Tibial artery (tissue), 4 donors: ENCODE data around the gene IKZF4.
"Not testable (repeated sequence)": the region's sequence is repeated elsewhere in the genome, so short reads cannot be mapped to it uniquely, and the experiment has no call there.

Experiments
- DNase-seq, 2 donors: peaks; one replicate each; pipeline ENCODE4 v3.0.0-alpha.2; 2019
- H3K27ac ChIP-seq, 2 donors: fragments of 200-600 bp; sonication (generic) in 1 of 2; 1 replicate in 1 of 2; 2 replicates in 1 of 2; pipeline ENCODE4 v1.5.1; 2018 to 2019; ENCODE audit warnings: mild to moderate bottlenecking in 1 of 2
- H3K27me3 ChIP-seq, 2 donors: fragments of 200-600 bp; sonication (generic) in 1 of 2; one replicate each; pipeline versions ENCODE4 v1.5.1 to v1.6.0; 2016 to 2019
- H3K36me3 ChIP-seq, 3 donors: fragments of 200-600 bp; sonication (generic) in 2 of 3; one replicate each; pipeline ENCODE4 v1.5.1; 2016 to 2019; ENCODE audit warnings: mild to moderate bottlenecking in 2 of 3
- H3K4me1 ChIP-seq, 4 donors: fragments of 200-600 bp; sonication (generic) in 2 of 4; 1 replicate in 3 of 4; 2 replicates in 1 of 4; pipeline ENCODE4 v1.5.1; 2016 to 2019
- H3K4me3 ChIP-seq, 2 donors: fragments of 200-600 bp; sonication (generic) in 1 of 2; 1 replicate in 1 of 2; 2 replicates in 1 of 2; pipeline ENCODE4 v1.5.1; 2018 to 2019; ENCODE audit warnings: mild to moderate bottlenecking in 2 of 2
- H3K9me3 ChIP-seq, 3 donors: fragments of 200-600 bp; sonication (generic) in 1 of 3; one replicate each; pipeline ENCODE4 v1.5.1; 2016 to 2019
- intact Hi-C: fragments of 100-400 bp; cut with DNase I; formaldehyde crosslinking; loops from one replicate; pipeline ENCODE4 v1.15.0; 2023; ENCODE audit warnings: low total_unique reads
- TF ChIP-seq, protein P1 (sequence below), 2 experiments: fragments of 200-600 bp in 1 of 2; fragments of 450-650 bp in 1 of 2; IDR thresholded peaks; one replicate each; pipeline ENCODE4 v1.5.1; 2017 to 2019; ENCODE audit warnings: antibody characterized with exemption in 2 of 2, mild to moderate bottlenecking in 1 of 2, moderate library complexity in 1 of 2

The IKZF4 gene

DNA sequence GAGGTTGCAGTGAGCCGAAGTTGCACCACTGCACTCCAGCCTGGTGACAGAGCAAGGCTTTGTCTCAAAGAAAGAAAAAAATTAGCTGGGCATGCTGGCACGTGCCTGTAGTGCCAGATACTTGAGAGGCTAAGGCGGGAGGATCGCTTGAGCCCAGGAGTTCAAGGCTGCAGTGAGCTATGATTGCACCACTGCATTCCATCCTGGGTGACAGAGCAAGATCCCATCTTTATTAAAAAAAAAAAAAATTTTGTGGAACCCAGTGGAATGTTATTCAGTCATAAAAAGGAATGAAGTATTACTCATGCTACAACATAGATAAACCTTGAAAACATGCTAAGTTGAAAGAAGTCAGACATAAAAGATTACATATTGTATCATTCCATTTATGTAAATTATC, 50.8 kb downstream of the IKZF4 start:
- Histone ChIP-seq H3K9me3 (no peaks in the 10 kb centered on the region), H3K4me1 (no peaks in the 10 kb centered on the region), H3K27me3 (no peaks in the 10 kb centered on the region), H3K36me3 (no peaks in the 10 kb centered on the region), H3K27ac (no peak overlapping the region), H3K4me3 (no peak overlapping the region)
- no peak for DNase-seq
- TF ChIP-seq, protein P1, sequence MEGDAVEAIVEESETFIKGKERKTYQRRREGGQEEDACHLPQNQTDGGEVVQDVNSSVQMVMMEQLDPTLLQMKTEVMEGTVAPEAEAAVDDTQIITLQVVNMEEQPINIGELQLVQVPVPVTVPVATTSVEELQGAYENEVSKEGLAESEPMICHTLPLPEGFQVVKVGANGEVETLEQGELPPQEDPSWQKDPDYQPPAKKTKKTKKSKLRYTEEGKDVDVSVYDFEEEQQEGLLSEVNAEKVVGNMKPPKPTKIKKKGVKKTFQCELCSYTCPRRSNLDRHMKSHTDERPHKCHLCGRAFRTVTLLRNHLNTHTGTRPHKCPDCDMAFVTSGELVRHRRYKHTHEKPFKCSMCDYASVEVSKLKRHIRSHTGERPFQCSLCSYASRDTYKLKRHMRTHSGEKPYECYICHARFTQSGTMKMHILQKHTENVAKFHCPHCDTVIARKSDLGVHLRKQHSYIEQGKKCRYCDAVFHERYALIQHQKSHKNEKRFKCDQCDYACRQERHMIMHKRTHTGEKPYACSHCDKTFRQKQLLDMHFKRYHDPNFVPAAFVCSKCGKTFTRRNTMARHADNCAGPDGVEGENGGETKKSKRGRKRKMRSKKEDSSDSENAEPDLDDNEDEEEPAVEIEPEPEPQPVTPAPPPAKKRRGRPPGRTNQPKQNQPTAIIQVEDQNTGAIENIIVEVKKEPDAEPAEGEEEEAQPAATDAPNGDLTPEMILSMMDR (IDR thresholded peaks at IDR 0.05): no peak
- intact Hi-C loops: no loop called here

DNA sequence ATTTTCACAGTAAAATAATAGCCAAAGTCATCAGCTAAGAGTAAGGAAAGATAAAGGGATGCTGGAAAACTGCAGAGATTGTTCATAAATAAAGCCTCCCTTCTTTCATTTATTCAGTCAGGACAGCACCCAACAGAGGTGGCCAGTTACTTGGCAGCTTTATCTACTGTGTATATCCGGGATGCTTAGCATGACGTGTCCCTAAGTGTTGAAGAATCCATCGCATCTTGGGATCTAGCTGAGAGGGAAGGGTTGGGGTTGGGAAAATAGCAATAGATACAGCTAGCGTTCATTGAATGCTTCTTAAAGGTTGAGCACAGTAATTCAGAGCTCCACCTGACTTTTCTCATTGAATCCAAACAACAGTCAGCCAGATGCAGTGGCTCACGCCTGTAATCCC, 53.6 kb downstream of the IKZF4 start:
- Histone ChIP-seq H3K4me3 (no peak overlapping the region), H3K36me3 (no peaks in the 10 kb centered on the region), H3K4me1 (peaks cover 0 to 9% (median 2%) of the 10 kb centered on the region in 4 donors), H3K27ac (no peak overlapping the region), H3K27me3 (no peaks in the 10 kb centered on the region), H3K9me3 (no peaks in the 10 kb centered on the region)
- intact Hi-C loops: no loop called here
- no peak for DNase-seq
- TF ChIP-seq, protein P1 (IDR thresholded peaks at IDR 0.05): no peak

DNA sequence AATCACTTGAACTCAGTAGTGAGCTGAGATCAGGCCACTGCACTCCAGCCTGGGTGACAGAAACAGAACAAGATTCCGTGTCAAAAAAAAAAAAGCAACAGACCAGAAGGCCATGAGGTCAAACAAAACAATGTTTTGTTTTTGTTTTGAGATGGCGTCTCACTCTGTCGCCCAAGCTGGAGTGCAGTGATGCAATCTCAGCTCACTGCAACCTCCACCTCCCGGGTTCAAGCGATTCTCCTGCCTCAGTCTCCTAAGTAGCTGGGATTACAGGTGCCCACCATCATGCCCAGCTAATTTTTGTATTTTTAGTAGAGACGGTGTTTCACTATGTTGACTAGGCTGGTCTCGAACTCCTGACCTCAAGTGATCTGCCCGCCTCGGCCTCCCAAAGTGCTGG, 57.1 kb downstream of the IKZF4 start:
- H3K27me3 ChIP-seq, intact Hi-C loops, H3K9me3 ChIP-seq, DNase-seq, H3K27ac ChIP-seq, H3K4me3 ChIP-seq, H3K36me3 ChIP-seq: not testable (repeated sequence)
- H3K4me1 ChIP-seq: peaks cover 0 to 22% (median 9%) of the 10 kb centered on the region in 4 donors

DNA sequence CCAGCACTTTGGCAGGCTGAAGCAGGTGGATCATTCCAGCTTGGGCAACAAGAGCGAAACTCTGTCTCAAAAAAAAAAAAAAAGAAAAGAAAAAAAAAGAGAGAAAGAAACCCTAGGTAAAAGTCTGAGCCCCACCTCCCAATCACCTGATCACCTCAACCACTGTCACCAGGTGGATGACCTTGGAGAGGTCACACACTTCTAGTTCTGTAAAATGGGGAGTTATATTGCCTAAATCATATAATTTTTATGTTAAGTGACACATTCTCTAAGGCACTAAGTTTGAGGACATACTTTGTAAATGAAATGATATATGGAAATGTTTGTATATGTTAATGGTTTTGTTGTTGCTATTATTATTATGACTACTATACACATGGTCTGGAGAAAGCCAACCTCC, 57.6 kb downstream of the IKZF4 start:
- Histone ChIP-seq H3K36me3 (no peaks in the 10 kb centered on the region), H3K27ac (peak overlapping the region; percentile 73 to 79), H3K9me3 (no peaks in the 10 kb centered on the region), H3K4me3 (no peak overlapping the region), H3K27me3 (peaks cover 0 to 6% of the 10 kb centered on the region in 2 donors), H3K4me1 (peaks cover 0 to 22% (median 9%) of the 10 kb centered on the region in 4 donors)
- TF ChIP-seq, protein P1 (IDR thresholded peaks at IDR 0.05): no peak
- intact Hi-C loops: no loop called here
- no peak for DNase-seq

DNA sequence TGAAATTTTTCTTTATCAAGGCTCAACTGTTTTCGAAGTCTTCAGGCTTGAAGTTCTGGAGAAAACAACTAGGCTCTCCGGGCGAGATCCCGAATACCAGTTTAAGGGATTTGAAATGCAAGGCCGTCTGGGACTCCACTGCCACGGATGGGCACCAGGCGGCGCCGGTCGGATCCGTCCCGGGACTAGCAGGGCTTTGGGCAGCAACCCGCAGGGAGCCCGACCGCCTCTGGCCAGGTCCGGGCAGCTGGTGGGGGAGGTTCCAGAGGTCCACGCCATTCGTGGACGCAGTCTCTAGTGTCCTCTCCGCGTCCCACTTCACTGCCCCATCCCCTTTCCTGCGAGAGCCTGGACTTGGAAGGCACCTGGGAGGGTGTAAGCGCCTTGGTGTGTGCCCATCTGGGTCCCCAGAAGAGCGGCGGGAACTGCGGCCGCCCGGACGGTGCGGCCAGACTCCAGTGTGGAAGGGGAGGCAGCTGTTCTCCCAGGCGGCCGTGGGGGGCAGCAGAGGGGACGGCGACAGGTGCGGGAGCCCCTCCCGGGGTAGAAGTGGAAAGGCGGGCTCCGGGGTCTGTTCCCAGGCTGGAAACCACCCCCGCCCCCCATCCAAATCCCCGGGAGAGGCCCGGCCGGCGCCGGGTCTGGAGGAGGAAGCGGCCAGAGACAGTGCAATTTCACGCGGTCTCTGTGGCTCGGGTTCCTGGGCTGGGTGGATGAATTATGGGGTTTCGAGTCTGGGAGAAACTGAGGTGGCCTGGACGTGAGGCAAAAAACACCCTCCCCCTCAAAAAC, 58.3 kb downstream of the IKZF4 start:
- DNase-seq: peak; percentile 82 to 94
- no peaks in the 10 kb centered on the region for H3K9me3 ChIP-seq
- peaks cover 0 to 22% (median 9%) of the 10 kb centered on the region in 4 donors for H3K4me1 ChIP-seq
- TF ChIP-seq, protein P1 (IDR thresholded peaks at IDR 0.05): peak; percentile 73 to 74
- no peaks in the 10 kb centered on the region for H3K36me3 ChIP-seq
- peak overlapping the region; percentile 48 to 64 for H3K4me3 ChIP-seq
- peaks cover 0 to 6% of the 10 kb centered on the region in 2 donors for H3K27me3 ChIP-seq
- intact Hi-C loops: no loop called here
- H3K27ac ChIP-seq: peak overlapping the region; percentile 73 to 79

DNA sequence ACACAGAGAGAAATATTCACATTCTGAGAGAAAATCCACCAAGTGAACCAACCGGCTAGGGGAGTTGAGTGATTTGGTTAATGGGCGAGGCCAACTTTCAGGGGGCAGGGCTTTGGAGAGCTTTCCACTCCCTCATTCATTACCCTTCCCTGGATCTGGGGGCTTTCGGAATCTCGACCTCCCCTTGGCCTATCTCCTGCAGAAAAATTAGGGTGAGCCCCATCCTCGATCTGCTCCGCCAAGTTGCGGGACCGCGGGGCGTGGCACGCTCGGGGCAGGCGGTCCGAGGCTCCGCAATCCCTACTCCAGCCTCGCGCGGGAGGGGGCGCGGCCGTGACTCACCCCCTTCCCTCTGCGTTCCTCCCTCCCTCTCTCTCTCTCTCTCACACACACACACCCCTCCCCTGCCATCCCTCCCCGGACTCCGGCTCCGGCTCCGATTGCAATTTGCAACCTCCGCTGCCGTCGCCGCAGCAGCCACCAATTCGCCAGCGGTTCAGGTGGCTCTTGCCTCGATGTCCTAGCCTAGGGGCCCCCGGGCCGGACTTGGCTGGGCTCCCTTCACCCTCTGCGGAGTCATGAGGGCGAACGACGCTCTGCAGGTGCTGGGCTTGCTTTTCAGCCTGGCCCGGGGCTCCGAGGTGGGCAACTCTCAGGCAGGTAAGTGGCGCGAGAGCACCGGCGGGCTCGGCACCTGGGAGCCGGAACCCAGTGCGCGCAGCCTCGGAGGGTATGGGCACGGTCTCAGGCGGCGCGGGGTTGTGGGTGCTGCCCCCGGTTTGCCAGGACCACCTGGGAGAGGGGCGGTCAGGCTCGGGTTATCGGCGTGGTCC, 59.1 kb downstream of the IKZF4 start, which contains the start of gene ERBB3:
Gene ERBB3 (plus strand): TSS at position 443 of the 833 bp plus-strand sequence. CDS start 136 bp downstream, at position 579.
- intact Hi-C loops: no loop called here
- peaks cover 0 to 22% (median 9%) of the 10 kb centered on the region in 4 donors for H3K4me1 ChIP-seq

More for the DNA sequence above, 59.1 kb downstream of the IKZF4 start, which contains the start of gene ERBB3:
- Histone ChIP-seq H3K9me3 (no peaks in the 10 kb centered on the region), H3K4me3 (peak within 1 kb of the TSS; percentile 48 to 64), H3K27ac (peak within 1 kb of the TSS; percentile 73 to 79), H3K27me3 (peaks cover 0 to 6% of the 10 kb centered on the region in 2 donors), H3K36me3 (no peaks in the 10 kb centered on the region)
- DNase-seq: peak; percentile 62 to 88
- TF ChIP-seq, protein P1 (IDR thresholded peaks at IDR 0.05): peak in 1 of 2 experiments; percentile 22
